HPDE6-E6E7 (cell line): ENCODE data around the gene SESN3.
"Not testable (repeated sequence)": the region's sequence is repeated elsewhere in the genome, so short reads cannot be mapped to it uniquely, and the experiment has no call there.

Source experiments
- DNase-seq: peaks from one replicate; pipeline ENCODE4 v3.0.0; 2011; ENCODE audit warnings: missing footprints; ENCODE audit errors: extremely low spot score

Gene SESN3

DNA sequence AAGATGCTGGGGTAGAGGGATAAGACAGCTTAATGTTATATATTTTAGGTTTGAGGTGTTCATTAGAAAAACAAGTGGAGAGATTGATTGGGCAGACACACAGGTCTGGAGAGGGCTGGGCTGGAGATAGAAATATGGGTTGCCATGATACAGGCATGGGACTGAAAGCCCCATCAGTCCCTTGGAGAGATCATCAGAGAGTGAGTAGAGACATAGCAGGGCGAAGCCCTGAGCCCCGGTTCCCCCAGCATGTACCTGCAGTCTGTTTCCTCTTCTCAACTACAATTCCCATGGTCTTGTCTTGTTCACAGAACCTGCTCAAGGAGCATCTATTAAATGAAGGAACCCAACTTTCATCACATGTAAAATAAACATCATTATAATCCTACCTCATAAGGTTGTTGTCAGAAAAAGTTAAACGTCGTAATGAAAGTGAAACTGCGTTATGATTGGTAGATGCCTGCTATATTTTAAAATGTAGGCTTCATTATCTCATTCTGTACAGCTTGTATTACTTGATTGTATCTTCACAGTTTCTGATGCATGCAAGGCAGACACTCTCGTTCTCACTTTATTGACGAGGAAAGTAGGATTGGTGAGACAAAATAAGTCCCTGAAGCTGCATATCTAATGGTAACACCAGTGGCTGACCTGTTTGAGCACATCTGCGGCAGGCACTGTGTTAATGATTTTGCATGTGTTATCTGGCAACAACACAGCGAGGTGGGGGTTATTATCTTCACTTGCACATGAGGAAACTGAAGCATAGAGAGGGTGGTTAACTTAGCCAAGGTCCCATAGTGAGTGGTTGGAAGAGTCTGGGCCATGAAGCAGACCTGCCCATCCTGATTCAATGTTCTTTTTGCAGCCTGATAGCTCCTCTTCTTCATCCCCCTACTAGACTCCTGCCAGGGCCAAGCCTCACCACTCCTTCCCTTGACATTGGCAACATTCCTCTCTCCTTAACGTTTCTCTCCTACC is 77.8 kb downstream of the SESN3 start:
- no peak for DNase-seq

DNA sequence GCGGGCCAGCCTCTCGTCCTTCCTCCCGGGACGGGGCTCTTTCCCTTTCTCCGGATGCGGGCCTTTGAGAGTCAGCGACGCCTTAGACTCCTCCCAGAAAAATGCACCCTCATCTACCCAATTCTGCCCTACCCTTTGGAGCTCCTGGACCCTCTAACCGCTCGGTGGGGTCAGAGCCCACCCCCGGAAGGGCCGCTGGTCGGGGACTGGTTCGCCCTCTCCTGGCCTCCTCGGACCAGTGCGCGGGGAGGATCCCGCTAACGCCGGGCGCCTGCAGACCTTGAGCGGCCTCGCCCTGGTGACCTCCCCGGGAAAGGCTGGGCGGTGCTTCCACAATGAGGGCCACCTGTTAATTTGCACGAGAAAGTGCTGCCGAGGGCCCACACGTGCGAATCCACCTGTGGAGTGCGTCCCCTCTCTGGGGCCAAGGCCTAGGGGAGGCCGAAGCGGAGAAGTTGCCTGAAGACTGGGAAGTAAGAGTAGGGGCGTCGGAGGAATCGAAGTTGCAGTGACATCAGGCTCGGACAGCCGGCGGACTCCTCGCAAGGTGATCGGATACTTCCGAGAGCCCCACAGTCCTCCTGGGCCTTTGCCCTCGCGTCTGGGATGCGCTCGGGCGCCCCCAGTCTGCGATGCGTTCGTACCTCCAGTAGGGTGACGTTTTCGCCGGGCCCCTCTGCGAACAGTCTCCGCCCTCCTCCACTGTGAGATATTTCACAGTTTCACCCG is 79.9 kb downstream of the SESN3 start:
- DNase-seq = peak; percentile 75

DNA sequence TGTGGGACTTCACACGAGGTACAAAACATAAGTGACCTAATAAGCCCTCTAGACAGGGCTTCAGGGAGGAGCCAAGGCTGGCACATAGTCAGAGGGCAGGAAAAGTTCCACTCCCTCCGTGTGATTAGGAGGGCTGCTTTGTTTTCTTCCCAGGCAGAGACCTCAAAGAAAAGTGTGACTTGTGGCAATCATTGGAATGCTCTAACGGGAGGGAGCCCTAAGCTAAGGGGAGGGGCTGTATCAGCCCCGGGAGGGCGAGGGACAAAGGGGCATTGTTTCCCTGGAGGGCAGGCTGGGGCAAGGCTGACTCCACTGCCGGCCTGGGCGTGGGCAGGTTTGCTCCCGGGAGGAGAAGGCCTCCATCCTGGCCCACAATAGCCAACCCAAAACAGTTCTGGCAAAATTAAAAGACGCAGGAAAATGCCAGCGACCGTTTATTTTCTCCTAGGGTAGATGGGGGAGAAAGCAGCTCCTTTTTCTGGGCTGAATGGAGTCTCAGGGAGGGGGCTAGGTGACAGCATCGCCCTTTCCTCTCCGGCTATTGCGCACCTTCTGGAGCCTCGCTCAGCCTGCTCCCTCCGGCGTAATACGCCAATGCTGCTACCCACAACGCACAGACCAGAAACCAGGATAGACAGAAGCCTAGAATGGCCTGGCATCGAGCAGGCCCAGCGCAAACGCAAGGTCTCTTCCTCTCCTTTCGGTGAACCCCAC is 81.2 kb downstream of the SESN3 start:
- no peak for DNase-seq

DNA sequence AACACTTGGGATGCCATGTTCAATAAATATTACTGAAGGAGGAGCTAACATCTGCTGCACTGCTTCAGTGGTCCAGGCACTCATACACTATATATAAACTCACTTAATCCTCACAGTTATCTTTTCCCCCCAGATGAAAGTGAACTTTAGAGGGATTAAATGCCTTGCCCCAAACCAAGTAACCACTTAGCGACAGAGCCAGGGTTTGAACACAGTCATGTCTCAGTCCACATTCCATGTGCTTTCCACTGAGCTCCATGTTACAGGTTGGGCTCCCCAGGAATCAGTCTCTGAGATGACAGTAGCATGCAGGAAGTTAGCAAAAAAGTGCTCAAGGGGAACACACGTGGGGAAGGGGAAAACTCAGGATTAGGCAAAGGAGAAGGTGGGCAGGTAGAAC is 82.1 kb downstream of the SESN3 start:
- DNase-seq = no peak

DNA sequence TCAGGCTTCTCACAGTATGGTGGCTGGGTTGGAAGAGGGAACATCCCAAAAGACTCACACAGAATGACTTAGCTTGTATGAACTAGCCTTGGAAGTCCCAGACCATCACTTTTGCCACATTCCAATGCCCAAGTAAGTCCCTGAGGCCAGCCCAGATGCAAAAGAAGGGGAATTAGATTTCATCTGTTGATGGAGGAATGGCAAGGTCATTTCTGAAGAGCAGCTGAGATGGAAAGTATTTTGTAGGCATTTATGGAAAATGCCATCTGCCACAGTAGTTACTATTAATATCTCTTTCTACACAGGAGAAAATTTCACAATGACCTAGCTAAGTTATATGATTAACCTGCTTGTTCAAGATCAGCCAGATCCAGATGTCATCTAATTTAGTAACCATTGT is 82.6 kb downstream of the SESN3 start:
- no peak for DNase-seq

DNA sequence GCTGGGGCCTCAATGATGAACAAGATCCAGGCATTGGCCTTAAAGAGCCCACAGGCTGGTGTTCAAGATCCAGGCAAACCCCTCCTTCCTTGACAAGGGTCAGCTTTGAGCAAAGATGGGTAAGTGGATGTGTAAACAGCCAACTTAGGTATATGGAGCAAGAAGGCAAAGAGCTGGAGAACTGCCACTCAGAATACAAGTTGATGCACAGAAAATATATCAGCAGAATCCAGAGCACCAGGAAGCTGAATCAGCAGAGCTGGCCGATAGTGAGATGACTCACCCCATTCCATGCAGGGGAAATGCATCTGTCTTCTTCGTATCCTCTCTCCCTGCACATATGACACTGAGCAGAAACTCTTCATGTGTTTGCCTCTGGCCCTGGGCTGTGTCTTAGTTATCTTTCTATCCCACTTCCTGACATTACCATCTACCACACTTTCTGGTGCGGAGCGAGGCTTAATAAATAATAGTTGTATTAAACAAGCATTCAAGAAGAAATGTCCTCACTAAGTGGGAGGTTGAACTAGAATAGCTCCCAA is 83.6 kb downstream of the SESN3 start:
- DNase-seq = peak; percentile 90

DNA sequence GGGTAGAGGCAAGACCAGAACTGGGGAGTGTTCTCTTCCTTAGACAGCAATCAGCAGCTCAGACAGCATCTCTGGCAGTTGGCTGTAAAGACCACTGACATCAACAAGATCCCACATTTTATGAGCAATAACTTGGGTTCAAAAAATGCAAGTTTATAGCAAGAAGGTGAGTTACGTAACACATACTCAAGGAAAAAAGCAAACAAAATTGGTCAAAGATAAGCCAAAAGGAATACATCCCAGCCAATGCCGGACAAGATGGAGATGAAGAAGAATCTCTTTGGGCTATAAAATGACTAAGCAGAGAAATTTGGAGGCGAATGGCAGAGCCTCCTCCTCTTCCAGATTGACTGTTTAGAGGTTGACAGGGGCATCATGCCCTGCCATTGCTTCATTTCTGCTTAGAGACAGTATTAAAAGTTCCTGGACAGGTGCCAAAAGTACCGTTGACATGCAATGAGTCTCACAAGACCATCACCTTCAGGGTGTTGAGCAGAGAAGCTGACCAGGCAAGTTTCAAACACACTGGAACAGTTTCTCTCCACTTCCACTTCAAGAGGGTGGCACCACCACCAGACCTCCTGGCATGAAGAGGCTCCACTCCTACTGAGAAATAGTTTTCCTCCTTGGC is 85.5 kb downstream of the SESN3 start:
- DNase-seq = no peak

DNA sequence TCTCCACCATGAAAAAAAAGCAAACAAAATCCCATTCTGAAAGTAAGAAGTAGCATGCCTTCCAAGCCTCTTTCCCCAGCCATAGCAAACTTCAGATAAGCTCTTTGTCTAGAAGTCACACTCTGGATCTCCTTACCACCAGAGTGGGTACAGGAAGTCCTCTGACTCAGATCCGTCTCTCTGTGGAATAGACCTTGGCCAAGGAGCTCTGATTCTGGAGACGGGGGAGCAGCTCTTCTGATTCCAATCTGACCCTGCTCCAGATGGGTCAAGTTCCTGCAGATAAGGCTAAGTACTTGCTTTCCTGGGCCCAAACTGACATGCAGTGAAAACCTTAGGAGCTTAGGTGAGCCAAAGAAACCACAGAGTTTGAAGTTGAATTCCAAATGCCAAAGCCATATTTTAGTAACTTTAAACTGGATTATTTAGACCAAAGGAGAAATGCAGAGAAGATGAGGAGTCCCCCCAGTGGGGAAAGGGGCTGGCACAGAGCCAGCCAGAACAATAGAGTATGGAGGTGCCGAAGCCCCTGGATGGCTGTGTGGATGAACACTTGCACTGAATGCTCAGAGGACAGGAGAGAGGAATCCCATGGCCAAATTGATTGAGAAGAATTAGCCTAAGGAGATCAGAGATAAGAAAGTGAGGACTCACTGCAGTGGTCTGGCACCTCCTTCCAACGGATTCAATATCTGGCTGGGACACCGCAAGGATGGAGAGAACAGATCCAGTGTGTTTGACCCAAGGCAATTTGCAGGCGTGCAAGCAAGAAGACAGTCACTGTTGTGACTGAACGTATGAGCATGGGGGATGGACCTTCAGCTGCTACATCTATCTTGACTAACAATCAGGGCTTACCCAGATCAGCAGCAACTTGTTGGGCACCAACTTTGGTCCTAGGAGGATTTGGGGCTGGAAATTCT is 86.4 kb downstream of the SESN3 start:
- no peak for DNase-seq

DNA sequence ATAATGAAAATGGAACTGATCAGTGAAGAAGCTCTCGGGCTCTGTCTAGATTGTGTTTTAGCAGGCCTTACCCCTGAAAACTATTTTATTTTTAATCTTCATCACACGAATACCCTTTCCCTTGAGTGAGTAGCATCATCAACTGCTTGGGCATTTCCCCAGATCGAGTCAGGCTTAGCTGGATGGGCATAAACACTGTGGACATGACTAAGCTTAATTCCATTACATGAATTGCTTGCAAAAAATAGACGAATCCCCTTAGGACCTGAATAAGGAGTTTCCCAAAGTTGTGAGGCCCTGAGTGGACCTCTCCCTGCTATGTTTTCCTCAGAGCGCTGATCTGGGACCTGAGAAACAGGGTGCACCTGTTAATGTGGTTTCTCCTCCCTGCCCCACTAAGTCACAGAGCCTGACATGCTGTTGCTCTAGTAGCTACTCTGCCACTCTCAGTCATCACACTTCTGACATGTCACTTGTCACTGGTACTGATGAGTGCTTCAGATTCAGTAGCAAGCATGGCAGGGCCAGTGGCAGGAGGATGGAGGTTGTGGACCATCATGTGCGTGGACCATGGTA is 87.8 kb downstream of the SESN3 start:
- DNase-seq = no peak

DNA sequence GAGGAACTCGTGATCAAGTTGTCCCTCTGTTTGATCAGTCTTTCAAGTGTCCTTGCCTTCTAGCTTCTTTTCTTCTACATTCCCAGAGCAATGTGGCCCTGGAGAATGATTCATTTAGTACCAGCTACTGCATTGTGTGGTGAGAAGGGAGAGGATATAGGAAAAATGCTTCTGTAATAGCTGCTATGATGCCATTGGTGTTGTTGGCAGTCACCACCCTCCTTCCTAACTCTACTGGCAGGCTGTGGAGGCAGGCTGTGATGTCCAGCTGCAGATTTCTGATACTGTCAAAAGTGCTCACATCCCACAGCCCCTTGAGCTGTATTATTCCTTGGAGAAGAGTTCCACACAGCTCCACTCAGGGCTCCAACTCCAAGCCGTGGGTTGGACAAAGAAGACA is 88.6 kb downstream of the SESN3 start:
- no peak for DNase-seq

DNA sequence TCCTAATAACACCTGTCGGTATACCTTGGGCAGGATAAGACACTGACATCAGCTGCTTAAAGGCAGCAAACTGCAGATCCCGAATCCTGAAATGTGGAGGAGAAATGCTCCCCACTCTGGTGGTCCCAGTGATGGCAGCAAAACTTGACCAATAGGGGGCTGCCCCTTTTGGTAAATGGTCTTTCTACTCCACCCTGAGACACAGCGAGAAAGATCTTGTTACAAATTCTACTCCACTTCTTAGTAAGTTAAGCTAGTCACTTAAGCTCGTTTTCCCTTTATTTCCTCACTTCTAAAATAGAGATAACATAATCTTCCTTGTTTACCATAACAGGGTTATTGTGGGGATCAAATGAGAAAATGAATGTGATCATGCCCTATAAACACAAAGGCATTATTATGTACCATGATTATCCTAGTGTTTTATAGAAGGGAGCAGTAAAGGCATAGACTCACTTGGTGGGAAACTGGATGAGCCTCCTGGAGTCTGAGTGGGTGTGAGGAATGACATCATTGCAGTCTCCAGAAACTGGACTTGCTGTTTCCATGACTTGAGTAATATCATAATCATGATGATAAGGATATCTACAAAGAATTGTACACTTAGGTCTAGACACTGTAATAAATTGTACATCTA is 90.5 kb downstream of the SESN3 start:
- DNase-seq = no peak

DNA sequence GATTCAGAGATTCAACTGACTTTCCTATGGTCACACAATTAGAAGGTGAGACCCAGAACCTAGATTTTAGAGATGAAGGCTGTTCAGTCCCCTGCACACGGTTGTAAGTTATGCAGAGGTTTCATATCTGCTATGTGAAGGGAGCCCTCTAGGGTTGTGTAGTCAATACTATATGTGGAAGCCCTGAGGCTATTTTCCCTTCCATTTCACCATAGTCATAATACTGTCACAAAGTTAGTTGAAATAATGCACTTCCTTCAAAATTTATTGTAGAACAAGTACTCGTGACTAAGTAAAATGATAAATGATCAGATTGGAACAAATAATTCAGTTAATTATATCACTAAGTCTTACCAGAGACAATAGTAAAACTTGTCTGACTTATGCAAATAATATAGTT is 92.6 kb downstream of the SESN3 start:
- DNase-seq = no peak

DNA sequence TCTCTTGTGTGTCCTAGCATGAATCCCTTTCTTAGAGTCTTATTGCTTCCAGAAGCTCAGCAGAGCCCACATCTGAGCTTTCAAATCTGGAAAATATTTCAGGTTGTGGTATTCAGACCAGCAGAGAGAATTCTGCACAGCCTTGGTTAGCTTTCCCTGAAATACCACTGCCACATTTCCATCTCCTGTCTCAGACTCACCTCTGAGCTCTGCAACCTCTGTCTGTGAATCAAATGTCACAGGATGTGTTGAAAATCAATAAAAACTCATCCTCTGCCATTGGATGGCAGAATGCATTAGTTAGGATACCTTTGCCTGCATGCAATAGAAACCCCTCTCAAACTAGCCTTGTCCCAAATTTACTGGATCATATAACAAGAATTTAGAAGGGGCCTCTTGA is 93.7 kb downstream of the SESN3 start:
- DNase-seq = no peak

DNA sequence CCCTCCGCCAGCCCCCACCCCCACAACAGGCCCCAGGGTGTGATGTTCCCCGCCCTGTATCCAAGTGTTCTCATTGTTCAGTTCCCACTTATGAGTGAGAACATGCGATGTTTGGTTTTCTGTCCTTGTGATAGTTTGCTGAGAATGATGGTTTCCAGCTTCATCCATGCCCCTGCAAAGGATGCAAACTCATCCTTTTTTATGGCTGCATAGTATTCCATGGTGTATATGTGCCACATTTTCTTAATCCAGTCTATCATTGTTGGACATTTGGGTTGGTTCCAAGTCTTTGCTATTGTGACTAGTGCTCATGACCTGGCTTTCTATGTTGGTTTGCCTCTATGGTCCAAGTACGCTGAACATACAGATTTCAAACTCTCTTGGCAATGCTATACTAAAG is 94.3 kb downstream of the SESN3 start:
- not testable (repeated sequence) for DNase-seq

DNA sequence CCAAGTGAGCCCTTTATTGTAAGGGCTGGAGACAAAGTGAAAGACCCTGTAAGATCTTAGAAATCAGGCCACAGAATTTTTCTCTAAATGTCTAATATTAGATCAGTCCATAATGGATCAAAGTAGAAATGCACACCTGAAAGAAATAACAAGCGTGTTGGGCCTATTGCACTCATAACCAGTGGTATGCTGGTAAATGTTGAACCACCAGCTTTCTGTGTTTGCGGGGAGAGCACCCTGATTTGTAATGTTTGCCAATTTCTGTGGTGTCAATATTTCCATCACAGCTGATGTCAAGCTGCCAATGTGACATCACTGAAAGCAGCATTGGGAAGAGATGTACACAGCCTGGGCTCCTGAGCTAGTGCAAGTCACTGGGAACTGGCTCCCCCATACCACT is 95.1 kb downstream of the SESN3 start:
- DNase-seq = no peak

DNA sequence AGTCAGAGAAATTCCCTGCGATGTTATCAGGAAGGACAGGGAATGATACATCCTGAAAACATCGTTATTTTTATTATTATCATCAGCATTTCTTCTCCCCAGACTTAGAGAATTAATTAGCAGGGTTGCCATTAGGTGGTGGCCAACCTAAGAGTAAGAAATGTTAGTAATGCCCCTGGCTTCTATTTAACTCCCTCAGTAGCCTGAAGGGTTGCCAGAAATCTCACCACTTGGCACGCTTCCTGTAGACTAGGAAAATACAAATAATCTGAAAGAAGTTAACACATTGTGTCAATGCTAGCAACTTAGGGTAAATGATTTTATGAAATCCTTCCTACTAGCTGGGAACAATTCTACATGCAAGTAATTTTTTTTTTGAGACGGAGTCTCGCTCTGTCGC is 95.8 kb downstream of the SESN3 start:
- DNase-seq = no peak

DNA sequence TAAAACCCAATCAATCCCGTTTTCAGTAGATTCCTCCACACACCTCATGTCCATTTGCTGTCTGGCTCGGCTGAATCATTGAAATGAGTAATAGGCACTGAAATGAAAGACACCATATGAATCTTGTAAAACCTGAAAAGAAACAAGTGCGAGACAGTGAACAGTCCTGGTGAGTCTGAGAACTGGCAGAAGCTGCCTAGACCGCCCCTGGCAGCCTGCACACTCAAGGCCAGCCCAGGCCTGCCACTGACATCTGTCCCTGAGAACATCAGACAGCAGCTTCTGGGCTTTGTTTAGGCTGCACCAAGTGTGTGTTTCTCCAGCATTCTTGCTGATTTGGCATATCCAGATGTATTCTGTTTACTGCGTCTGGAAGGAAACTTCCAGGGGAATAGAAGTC is 96.5 kb downstream of the SESN3 start:
- DNase-seq = peak; percentile 93

DNA sequence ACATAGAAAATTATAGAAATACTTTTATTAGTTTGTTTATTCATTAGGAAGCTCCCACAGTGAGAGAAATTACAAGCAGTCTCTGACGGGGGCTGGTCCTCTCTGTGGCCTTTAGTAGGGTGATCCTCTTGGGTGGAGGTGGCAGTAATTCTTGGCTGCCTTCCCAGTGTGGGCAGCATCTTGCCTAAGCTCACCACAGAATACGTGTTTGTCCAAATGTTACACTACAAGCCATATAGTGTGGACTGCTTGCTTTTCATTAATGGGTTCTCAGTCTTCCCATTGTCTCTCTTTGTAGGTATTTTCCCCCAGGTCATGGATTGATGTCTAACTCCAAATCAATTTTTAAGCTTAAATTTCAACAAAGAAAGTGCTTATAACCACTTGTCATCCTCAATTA is 98.0 kb downstream of the SESN3 start:
- no peak for DNase-seq

DNA sequence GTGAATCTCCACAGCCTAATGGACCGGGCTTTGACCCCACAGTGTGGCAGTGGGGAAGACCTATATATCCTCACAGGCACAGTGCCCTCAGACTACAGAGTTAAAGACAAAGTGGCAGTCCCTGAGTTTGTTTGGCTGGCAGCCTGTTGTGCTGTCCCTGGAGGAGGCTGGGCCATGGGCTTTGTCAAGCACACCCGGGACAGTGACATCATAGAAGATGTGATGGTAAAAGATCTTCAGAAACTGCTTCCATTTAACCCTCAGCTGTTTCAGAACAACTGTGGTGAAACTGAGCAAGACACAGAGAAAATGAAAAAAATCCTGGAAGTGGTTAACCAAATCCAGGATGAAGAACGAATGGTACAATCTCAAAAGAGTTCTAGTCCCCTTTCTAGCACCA is 102.4 kb downstream of the SESN3 start:
- no peak for DNase-seq

DNA sequence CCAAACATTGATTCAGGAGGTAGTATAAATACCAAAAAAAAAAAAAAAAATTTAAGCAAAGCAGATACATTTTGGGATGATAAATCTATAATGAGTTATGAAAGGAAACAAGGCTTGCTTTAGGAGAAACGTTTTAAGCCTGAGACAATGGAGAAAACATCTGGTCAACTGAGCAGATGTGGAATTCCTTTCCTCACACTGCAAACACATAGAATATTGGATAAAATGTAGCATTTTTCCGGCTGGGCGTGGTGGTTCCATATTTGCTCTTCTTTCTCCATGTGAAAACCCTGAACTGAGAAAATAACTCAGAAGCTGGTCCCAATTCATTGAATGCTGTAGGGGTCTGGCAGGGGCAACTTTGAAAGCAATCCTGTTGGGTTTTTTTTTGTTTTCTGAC is 107.4 kb downstream of the SESN3 start:
- DNase-seq = no peak
